Activated CD8-positive, alpha-beta memory T cell treated with anti-CD3 and anti-CD28 coated beads for 1 hour (primary cell): ENCODE measurements around the gene TP53AIP1.

Experiments used
- DNase-seq, 2 donors: peaks; one replicate each; pipeline ENCODE4 v3.0.0-alpha.2; 2020; ENCODE audit warnings: low read depth in 1 of 2; ENCODE audit errors: extremely low read depth in 1 of 2

Gene TP53AIP1, protein sequence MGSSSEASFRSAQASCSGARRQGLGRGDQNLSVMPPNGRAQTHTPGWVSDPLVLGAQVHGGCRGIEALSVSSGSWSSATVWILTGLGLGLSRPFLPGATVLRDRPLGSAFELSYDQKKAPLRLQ

DNA sequence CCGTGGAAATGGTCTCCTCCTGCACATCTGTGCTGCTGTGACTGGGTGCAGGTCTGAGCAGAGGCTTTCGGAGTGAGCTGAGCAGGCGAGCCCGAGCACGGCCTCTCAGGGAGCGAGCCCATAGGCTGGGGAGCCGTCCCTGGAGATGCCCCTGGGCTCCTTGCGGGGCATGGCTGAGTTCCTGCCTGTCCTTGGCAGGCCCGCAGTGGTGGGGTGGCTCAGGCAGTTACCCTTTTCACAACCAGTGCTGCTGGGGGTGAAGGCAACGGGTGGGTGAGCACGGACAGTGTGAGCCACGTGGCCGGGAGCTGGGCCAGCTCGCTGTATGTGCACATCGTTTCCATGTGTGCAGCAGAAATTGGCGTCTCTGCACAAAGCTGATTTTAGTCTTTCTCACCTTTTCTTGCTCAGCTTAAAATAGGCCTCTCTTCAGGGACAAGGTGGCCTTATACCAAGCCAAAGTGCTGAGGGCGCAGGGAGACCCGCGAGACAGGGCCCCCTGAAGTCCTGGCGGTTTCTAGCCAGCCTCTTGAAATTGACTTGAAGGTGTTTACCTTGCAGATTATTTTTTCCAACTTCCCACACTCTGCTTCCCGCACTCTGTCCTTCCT, at the start of gene TP53AIP1:
Gene TP53AIP1, minus strand, starts transcription at position 55 of the 611 bp plus-strand sequence. CDS start 5,053 bp downstream, outside the sequence.
- DNase-seq = no peak

GRCh38 chr11:128988242-128988970, 45.7 kb upstream of the TP53AIP1 start:
- no peak for DNase-seq

DNA sequence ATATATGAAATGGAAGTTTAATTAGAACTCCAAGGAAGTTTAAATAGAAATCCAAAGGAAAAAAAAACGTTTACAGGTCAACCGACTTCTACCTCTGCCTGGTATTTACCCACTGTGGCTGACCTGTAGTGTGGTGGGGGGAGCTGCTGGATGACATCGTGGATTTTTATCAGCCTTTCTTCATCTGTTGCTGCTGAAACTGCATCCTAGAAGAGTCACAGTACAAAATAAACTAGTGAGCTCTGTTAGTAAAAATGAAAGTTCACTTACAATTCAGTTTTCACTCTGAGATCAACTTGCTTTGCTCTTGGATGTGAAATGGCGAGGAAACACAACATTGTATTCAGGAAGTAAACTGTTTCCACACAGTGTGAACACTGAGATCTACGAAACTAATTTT, 43.2 kb upstream of the TP53AIP1 start:
- no peak for DNase-seq

DNA sequence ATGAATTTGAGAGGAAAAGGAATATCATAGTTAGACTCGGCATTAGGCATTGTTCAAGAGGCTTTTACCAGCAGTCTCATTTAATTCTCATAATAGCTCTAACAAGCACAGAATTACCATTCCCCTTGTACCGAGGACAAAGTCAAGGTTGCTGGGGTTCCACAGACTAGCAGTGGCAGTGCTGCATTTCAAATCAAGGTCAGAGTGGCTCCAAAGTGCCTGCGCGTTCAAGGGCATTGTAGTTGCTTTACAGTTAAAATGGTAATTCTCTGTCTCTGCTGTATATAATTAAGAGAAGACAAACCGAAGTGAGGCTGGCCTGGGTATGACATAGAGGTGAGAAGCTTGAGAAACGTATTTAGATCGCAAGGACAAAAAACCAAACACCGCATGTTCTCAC, 40.4 kb upstream of the TP53AIP1 start:
- no peak for DNase-seq

GRCh38 chr11:128981254-128981653, 38.6 kb upstream of the TP53AIP1 start:
- no peak for DNase-seq

DNA sequence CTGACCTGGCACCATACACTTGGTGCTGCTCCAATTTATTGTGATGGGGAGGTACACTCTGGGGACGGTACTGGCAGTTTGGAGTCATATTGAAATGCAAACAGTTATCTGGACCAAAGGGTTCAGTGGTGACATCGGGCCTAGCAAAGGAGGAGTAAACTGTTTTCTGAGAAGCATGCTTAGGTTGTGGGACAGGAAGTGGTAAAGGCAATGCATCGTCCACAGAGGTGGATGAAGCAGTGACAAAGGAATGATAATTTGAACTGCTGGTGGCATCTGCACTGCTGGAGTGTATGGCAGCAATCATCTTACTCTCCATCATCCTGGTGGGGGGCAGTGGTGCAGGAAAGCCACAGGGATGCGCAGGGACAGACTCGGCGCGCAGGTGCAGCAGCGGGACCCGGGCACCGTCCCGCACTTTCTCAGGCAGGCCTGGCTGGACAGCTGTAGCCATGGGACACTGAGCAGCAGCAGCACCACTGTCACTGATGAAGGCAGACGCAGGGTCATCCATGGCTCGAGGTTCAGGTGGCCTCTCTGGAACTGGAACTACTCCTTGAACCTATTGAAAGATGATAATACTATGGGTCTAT, 28.0 kb upstream of the TP53AIP1 start:
- no peak for DNase-seq

DNA sequence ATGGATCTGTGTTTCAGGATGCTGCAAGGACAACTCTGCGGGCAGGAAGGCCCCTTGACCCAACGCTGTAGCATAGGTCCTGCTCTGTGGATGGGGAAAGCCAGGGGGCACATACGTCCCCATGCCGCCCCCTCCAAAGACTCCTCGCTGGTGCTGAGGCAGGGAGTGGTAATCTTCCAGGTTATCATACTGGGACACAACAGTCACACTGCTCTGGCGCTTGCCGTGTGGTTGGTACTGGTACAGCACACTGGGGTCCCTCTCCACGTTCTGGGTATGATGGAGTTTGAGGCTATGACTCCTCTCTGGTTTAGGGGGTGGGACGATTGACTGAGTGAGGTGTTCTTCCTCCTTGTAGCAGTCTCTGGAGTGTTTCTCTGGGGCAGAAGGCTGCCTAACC, 26.2 kb upstream of the TP53AIP1 start:
- no peak for DNase-seq

- no peak for DNase-seq
These were observed 24.9 kb upstream of the TP53AIP1 start for GRCh38 chr11:128967578-128967977.

- DNase-seq = no peak
These were observed 22.8 kb upstream of the TP53AIP1 start for GRCh38 chr11:128965485-128965884.

DNA sequence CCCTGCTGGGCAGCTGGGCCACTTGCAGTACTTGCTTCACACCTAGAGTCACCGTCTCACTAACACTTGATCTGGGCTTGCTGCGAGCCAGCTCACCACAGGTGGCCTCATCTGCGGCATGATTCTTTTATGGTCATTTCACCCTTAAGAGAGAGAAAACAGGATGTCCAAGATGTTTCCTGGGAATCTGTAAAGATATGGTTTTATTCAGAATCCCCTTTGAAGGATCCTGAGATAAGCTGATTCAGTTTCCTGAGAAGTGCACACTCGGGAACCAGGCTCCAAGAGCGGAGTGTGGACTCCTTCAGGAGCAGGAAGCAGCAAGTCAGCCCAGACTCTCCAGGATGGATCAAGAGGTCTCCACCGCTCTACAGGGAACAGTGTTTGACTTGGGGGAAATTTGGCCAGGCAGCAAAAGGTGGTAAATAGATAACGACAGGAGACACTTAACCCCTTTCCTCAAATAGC, 21.8 kb upstream of the TP53AIP1 start:
- DNase-seq = no peak

GRCh38 chr11:128963744-128964325, 21.2 kb upstream of the TP53AIP1 start:
- DNase-seq = no peak

- DNase-seq = no peak
These were observed 20.2 kb upstream of the TP53AIP1 start for GRCh38 chr11:128962896-128963295.

DNA sequence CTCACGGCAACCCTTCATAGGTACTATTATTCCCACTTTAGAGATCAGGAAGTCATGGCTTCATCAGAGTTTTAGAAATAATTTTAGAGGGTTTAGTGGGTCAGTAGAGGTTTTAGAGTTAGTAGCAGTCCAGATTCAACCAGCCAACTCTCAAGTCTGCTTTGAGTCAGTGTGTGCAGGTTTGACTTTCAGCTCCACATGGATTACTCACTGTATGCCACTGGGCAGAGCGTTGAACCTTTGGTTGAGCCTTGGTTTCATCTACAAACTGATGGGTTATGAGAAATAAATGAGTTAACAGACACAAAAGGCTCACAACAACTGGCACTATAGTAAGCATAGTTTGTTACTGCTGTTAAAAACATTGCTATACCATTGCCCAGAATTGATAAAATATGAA, 19.0 kb upstream of the TP53AIP1 start:
- DNase-seq = no peak

GRCh38 chr11:128957202-128957482, 14.5 kb upstream of the TP53AIP1 start:
- no peak for DNase-seq

DNA sequence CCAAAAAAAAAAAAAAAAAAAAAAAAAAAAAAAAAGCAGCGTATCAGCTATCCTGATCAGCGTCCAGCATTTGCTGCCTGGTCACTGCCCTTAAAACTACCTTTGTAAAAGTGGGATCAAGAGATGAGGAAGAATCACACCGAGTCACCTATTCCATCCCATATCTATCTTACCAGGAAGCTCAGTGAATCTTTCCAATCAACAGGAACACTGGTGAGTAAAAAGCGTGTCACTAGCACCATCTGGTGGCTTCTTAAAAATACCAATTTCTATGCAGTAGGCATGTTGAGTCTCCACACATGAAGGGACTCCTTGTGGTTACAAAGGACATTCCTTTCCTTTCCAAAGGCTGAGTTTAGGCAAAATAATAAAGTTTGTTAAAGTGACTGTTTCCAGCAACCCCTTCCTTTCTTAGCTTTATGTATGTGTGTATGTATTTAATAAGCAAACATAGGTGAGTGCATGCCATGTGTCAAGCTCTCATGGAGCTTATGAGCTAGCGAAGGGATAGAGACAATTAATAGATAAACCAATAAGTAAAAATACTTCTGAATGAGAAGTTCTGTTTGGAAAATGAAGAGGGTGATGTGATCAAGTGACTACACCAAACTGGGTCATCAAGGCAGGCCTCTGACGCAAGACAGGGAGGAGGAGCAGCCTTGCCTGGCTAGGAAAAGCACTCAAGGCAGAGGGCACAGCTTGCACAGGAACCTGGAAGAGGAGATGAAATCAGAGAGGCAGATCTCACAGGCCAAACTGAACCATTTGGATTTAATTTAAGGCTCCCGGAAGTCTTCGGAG, 13.9 kb upstream of the TP53AIP1 start:
- no peak for DNase-seq

DNA sequence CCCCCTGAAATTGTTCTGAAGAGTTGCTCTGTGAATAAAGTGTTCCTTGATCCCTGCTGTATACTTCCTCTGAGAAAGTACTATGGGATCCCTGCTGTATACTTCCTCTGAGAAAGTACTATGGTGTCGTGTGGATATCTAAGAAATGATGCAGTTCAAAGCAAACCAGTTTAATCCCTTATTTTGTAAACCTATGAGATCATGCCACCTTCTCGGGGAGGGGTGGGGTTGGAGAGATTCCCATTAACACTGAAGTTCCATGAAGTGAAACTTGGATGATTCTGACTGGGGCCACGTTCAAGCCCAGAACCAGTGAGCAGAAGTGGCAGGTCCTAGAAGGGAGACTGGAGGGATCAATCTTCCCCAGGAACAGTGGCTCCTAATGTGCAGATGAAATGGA, 13.0 kb upstream of the TP53AIP1 start:
- no peak for DNase-seq

- no peak for DNase-seq
These were observed 10.5 kb upstream of the TP53AIP1 start for GRCh38 chr11:128953151-128953550.

DNA sequence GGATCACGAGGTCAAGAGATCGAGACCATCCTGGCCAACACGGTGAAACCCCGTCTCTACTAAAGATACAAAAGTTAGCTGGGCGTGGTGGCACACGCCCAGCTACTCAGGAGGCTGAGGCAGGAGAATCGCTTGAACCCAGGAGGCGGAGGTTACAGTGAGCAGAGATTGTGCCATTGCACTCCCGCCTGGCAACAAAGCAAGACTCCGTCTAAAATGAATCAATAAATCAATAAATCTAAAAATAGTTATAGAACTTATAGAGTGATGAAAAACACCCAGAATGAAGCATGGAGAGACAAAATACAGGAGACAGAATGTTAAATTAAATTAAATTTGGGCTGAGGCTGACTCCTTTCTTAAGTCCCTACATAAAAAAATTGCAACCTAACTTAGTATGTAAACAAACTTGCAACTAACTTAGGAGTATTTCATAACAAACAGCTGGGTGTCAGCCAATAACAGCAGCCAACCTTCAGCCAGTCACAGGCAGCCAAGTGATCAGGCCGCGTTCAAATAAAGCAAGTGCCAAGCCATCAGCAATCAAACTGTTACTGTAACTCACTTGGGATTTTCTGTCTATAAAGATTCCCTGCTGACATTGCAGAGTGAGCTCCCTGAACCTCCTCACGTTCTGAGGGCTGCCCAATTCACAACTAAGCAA, 7.3 kb upstream of the TP53AIP1 start:
- no peak for DNase-seq

- DNase-seq = no peak
These were observed 5.9 kb upstream of the TP53AIP1 start for GRCh38 chr11:128948583-128948982.

- DNase-seq = no peak
These were observed 5.1 kb upstream of the TP53AIP1 start for GRCh38 chr11:128947773-128948172.
